ENCODE measurements around the gene RAX2. TPM values are rescaled to one million over a fixed set of nuclear protein-coding genes. Genes with fewer than 3 reads are reported as not detected.

The RAX2 gene
- polyA plus RNA-seq, 1 of the 3 experiments (the other 2 are of a cell fraction): not detected

DNA sequence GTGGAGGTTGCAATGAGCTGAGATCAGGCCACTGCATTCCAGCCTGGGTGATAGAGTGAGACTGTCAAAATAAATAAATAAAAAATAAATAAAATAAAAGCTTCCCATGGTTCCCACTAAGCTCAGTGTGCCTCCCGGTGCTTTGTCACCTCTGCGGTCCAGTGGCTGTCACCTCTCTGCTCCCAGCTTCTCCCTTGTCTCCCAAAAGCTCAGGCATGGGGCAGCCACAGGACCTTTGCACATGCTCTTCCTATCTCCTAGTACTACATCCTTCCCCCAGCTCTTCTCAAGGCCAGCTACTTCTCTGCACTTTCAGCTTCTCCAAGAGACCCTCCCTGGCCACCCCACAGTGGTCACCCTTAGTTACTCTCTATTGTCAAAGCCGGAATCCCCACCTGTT lies 21.8 kb upstream of the RAX2 start:
- no peaks in the 10 kb centered on the region for H3K79me2 ChIP-seq (ENCODE audit: insufficient read depth)
- H3K27ac ChIP-seq (ENCODE audit: low read depth in 2 of 2, low read length in 1 of 2): no peak overlapping the region
- no peak overlapping the region for H3K4me2 ChIP-seq
- 44% methylated on average over 3 of the region's 3 CpGs for WGBS (ENCODE audit: low lambda C conversion rate)
- H3K9me3 ChIP-seq: no peaks in the 10 kb centered on the region
- ChIA-PET CTCF (interaction anchor here (1.2 to 1.6 kb wide), 2 partner anchors 10 to 28 kb away, joined by 4 to 8 read pairs; no protein-coding TSS in a partner anchor), POLR2A (no interaction called here)
- no peak overlapping the region for H2AFZ ChIP-seq (ENCODE audit: low read depth)
- no peak overlapping the region for H3K4me3 ChIP-seq (ENCODE audit: low read depth in 2 of 2, low read length in 1 of 2)
- H3K4me1 ChIP-seq (ENCODE audit: control insufficient read depth in 1 of 2, insufficient read depth in 2 of 2, low read depth in 1 of 2, low read length in 1 of 2): no peaks in the 10 kb centered on the region
- no peaks in the 10 kb centered on the region for H4K20me1 ChIP-seq (ENCODE audit: insufficient read depth)
- no peak overlapping the region for H3K9ac ChIP-seq
- TF ChIP-seq GATA2 (CRISPR knock-in tag; IDR thresholded peaks at IDR 0.05): no peak
- no peak for DNase-seq
- H3K9me2 ChIP-seq: no peaks in the 10 kb centered on the region
- H3K27me3 ChIP-seq (ENCODE audit: insufficient read depth): peaks cover 10% of the 10 kb centered on the region; the same call in 1 of the 2 replicates
- no peaks in the 10 kb centered on the region for H3F3A ChIP-seq (replicated peaks; ENCODE audit: insufficient read depth)
- H3K36me3 ChIP-seq (replicated peaks in 1 of 2; ENCODE audit: control insufficient read depth in 1 of 2, insufficient read depth in 2 of 2, low read length in 1 of 2): no peaks in the 10 kb centered on the region

DNA sequence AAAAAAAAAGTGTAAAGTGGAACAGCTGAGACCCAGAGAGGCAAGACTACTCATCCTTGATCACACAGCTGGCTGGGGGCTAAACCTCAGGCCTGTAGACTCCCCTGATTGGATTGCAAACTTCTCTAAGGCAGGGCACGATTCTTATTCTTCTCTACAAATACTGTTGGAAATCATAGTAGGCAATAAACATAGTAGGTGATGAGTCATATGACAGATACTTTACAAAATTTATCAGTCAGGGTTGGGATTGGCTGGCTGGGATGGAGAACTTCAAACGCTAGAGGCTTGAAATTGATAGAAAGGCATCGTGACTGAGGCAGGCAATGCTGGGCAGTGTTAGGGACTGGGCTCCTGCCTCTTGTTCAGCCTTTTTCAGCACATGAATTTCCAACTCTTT lies 20.1 kb upstream of the RAX2 start:
- Histone ChIP-seq H3F3A (replicated peaks; ENCODE audit: insufficient read depth) (no peaks in the 10 kb centered on the region), H3K4me3 (ENCODE audit: low read depth in 2 of 2, low read length in 1 of 2) (no peak overlapping the region), H3K27ac (ENCODE audit: low read depth in 2 of 2, low read length in 1 of 2) (no peak overlapping the region), H4K20me1 (ENCODE audit: insufficient read depth) (no peaks in the 10 kb centered on the region), H3K4me2 (no peak overlapping the region), H3K36me3 (replicated peaks in 1 of 2; ENCODE audit: control insufficient read depth in 1 of 2, insufficient read depth in 2 of 2, low read length in 1 of 2) (no peaks in the 10 kb centered on the region), H3K79me2 (ENCODE audit: insufficient read depth) (no peaks in the 10 kb centered on the region), H3K9me2 (no peaks in the 10 kb centered on the region), H3K27me3 (ENCODE audit: insufficient read depth) (peaks cover 10% of the 10 kb centered on the region; the same call in 1 of the 2 replicates), H3K9me3 (no peaks in the 10 kb centered on the region), H3K4me1 (ENCODE audit: control insufficient read depth in 1 of 2, insufficient read depth in 2 of 2, low read depth in 1 of 2, low read length in 1 of 2) (no peaks in the 10 kb centered on the region), H2AFZ (ENCODE audit: low read depth) (no peak overlapping the region), H3K9ac (no peak overlapping the region)
- DNase-seq: no peak
- TF ChIP-seq MXI1 (IDR thresholded peaks at IDR 0.05; ENCODE audit: low read depth, low read length): no peak
- no peak for TF ChIP-seq TAF1 (IDR thresholded peaks at IDR 0.05; ENCODE audit: borderline replicate concordance, low read depth, low read length)
- TF ChIP-seq RAD21 (IDR thresholded peaks at IDR 0.05; ENCODE audit: low read length): no peak
- TF ChIP-seq GATA2 (CRISPR knock-in tag; IDR thresholded peaks at IDR 0.05): no peak
- TF ChIP-seq, protein P1, sequence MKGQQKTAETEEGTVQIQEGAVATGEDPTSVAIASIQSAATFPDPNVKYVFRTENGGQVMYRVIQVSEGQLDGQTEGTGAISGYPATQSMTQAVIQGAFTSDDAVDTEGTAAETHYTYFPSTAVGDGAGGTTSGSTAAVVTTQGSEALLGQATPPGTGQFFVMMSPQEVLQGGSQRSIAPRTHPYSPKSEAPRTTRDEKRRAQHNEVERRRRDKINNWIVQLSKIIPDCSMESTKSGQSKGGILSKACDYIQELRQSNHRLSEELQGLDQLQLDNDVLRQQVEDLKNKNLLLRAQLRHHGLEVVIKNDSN (IDR thresholded peaks at IDR 0.05; ENCODE audit: borderline replicate concordance, low read depth): no peak
- TF ChIP-seq RCOR1 (IDR thresholded peaks at IDR 0.05; ENCODE audit: low read length): no peak
- TF ChIP-seq, protein P2, sequence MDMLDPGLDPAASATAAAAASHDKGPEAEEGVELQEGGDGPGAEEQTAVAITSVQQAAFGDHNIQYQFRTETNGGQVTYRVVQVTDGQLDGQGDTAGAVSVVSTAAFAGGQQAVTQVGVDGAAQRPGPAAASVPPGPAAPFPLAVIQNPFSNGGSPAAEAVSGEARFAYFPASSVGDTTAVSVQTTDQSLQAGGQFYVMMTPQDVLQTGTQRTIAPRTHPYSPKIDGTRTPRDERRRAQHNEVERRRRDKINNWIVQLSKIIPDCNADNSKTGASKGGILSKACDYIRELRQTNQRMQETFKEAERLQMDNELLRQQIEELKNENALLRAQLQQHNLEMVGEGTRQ (IDR thresholded peaks at IDR 0.05; ENCODE audit: borderline replicate concordance, low read depth, low read length): no peak
- TF ChIP-seq RFX5 (IDR thresholded peaks at IDR 0.05; ENCODE audit: low read length): no peak
- ChIA-PET POLR2A (no interaction called here), CTCF (no interaction called here)
- WGBS (ENCODE audit: low lambda C conversion rate): 63% methylated on average over 3 of the region's 3 CpGs

DNA sequence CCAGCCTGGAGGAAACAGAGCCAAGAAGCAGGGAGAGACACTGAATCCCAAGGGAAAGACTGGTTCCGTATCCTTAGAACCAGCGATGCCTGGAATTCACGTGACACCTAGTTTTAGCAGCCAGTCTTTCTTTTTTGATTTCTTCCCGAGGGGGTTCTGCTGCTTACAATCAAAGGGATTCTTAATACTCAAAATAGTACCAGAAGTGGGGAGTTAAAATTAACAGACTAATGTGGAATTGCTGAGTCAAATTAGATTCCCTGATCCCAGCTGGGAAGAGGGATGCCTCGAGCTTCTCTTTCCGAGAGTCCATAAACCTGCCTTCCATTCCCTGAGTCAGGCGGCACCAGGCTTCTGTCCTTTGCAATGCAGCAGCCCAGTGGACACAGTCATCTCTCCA lies 18.9 kb upstream of the RAX2 start:
- DNase-seq: no peak
- H3K27me3 ChIP-seq (ENCODE audit: insufficient read depth): peaks cover 10% of the 10 kb centered on the region; the same call in 1 of the 2 replicates
- WGBS (ENCODE audit: low lambda C conversion rate): 22% methylated on average over 7 of the region's 7 CpGs
- no peak overlapping the region for H3K4me2 ChIP-seq
- no peak overlapping the region for H3K9ac ChIP-seq
- no peak overlapping the region for H2AFZ ChIP-seq (ENCODE audit: low read depth)
- no peaks in the 10 kb centered on the region for H4K20me1 ChIP-seq (ENCODE audit: insufficient read depth)
- H3F3A ChIP-seq (replicated peaks; ENCODE audit: insufficient read depth): no peaks in the 10 kb centered on the region
- no peaks in the 10 kb centered on the region for H3K79me2 ChIP-seq (ENCODE audit: insufficient read depth)
- ChIA-PET CTCF (interaction anchor here (0.9 kb wide), 1 partner anchor 31 kb away, joined by 4 read pairs; no protein-coding TSS in a partner anchor), POLR2A (no interaction called here)
- TF ChIP-seq SMC3 (IDR thresholded peaks at IDR 0.05; ENCODE audit: low read depth, low read length) (no peak), JUND (IDR thresholded peaks at IDR 0.05) (no peak), NRF1 (IDR thresholded peaks at IDR 0.05; ENCODE audit: low read depth, low read length) (no peak), EP300 (IDR thresholded peaks at IDR 0.05; ENCODE audit: borderline replicate concordance in 1 of 2, low read depth in 1 of 2, low read length in 1 of 2) (no peak), FOXM1 (IDR thresholded peaks at IDR 0.05; ENCODE audit: low read depth) (no peak), MEF2A (IDR thresholded peaks at IDR 0.05; ENCODE audit: borderline replicate concordance, low read depth) (no peak), TCF12 (IDR thresholded peaks at IDR 0.05) (no peak), RXRA (IDR thresholded peaks at IDR 0.05; ENCODE audit: borderline replicate concordance, low read depth) (no peak), CHD2 (IDR thresholded peaks at IDR 0.05; ENCODE audit: low read length, partially characterized antibody) (no peak)
- TF ChIP-seq, protein P3, sequence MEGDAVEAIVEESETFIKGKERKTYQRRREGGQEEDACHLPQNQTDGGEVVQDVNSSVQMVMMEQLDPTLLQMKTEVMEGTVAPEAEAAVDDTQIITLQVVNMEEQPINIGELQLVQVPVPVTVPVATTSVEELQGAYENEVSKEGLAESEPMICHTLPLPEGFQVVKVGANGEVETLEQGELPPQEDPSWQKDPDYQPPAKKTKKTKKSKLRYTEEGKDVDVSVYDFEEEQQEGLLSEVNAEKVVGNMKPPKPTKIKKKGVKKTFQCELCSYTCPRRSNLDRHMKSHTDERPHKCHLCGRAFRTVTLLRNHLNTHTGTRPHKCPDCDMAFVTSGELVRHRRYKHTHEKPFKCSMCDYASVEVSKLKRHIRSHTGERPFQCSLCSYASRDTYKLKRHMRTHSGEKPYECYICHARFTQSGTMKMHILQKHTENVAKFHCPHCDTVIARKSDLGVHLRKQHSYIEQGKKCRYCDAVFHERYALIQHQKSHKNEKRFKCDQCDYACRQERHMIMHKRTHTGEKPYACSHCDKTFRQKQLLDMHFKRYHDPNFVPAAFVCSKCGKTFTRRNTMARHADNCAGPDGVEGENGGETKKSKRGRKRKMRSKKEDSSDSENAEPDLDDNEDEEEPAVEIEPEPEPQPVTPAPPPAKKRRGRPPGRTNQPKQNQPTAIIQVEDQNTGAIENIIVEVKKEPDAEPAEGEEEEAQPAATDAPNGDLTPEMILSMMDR (IDR thresholded peaks at IDR 0.05): no peak
- TF ChIP-seq, protein P1 (IDR thresholded peaks at IDR 0.05; ENCODE audit: borderline replicate concordance, low read depth): no peak
- no peaks in the 10 kb centered on the region for H3K9me3 ChIP-seq
- H3K9me2 ChIP-seq: no peaks in the 10 kb centered on the region
- no peak overlapping the region for H3K4me3 ChIP-seq (ENCODE audit: low read depth in 2 of 2, low read length in 1 of 2)
- H3K36me3 ChIP-seq (replicated peaks in 1 of 2; ENCODE audit: control insufficient read depth in 1 of 2, insufficient read depth in 2 of 2, low read length in 1 of 2): no peaks in the 10 kb centered on the region
- H3K4me1 ChIP-seq (ENCODE audit: control insufficient read depth in 1 of 2, insufficient read depth in 2 of 2, low read depth in 1 of 2, low read length in 1 of 2): no peaks in the 10 kb centered on the region
- no peak overlapping the region for H3K27ac ChIP-seq (ENCODE audit: low read depth in 2 of 2, low read length in 1 of 2)
